NOMO-1 treated with DMSO at 0.1 percent for 48 hours (cell line): ENCODE data around the gene PRDM13.
"Not testable (repeated sequence)": the region's sequence is repeated elsewhere in the genome, so short reads cannot be mapped to it uniquely, and the experiment has no call there.

Source experiments
- DNase-seq: peaks from one replicate; lab custom pipeline; 2025; ENCODE audit not compliant: unreplicated experiment; lab: John Stamatoyannopoulos, UW

The PRDM13 gene

DNA sequence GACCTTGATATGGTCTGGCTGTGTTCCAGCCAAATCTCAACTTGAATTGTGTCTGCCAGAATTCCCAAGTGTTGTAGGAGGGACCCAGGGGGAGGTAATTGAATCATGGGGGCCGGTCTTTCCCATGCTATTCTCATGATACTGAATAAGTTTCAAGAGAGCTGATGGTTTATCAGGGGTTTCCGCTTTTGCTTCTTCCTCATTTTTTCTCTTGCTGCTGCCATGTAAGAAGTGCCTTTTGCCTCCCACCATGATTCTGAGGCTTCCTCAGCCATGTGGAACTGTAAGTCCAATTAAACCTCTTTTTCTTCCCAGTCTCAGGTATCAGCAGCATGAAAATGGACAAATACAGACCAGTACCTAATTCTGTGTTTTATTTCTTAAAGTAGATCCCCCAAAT, 15.4 kb downstream of the PRDM13 start:
- not testable (repeated sequence) for DNase-seq

DNA sequence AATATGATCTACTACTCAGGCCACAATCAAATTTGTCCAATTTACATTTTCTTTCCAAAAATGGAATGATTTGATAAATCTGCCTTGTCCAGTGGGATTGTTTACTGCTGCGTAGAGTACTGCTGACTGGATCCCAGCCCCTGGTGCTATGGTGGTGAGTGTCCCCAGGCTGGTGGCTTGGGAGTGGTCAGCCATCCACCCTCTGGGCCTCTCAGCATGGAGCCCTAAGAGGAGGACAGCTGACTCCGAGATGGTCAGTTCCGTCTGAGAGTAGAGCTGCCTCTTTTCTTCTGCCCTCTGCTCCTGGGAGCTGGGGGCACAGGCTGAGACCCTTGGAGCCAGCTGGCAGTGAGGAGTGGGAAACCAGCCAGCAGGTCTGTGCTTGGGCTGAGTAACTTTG, 22.7 kb downstream of the PRDM13 start:
- DNase-seq = no peak

DNA sequence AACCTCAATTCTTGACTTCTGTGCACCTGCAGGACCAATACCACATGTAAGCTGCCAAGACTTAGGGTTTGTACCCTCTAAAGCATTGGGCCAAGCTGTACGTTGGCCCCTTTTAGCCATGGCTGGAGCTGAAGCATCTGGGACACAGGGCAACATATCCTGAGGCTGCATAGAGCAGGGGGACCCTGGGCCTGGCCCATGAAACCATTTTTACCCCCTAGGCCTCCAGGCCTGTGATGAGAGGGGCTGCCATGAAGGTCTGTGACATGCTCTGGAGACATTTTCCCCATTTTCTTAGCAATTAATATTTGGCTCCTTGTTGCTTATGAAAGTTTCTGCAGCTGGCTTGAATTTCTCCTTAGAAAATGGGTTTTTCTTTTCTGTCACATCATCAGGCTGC, 31.0 kb downstream of the PRDM13 start:
- DNase-seq = no peak

DNA sequence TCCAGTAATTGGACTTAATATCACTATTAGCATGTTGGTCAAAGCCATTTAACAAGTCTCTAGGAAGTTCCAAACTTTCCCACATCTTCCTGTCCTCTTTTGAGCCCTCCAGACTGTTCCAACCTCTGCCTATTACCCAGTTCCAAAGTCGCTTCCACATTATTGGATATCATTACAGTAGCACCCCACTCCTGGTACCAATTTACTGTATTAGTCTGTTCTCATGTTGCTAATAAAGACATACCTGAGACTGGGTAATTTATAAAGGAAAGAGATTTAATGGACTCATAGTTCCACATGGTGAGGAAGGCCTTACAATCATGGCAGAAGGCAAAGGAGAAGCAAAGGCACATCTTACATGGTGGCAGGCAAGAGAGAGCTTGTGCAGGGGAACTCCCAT, 31.7 kb downstream of the PRDM13 start:
- not testable (repeated sequence) for DNase-seq

DNA sequence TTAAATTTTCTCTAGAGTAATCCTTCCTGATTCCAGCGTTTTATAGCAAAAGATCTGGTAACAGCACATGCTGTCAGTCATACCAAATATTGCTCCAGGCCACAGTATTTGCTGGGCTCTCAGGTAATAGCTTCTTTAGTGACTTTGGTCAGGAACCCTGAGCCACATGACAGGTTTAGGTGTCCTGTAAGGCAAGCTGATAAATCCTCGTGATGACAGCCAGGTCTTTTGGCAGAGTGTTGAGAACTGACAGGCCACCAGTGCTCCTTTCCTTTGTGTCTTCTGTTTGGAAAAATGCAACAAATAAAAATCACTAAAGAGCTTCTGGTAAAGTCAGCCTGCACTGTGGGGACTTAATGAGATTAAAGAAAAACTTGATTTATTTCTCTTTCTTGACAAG, 34.6 kb downstream of the PRDM13 start:
- DNase-seq = no peak

DNA sequence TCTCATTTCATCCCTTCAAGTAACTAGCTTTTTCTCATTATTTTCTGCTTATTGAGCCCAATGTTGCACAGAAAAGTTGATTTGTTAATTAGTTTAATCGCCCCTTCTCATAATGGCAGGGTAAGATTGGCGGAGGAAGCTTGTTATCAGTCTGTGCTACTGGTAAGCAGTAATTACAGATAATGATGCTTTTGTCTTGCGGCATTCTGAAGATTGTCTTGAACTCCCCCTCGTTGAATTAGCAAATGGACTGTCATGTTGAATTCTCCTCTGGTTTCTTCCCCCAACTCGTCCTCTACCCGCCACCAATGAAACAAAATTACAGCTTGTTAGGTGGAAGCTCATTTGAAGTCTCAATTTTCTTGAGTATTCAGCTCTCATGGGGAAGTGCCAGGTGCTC, 39.4 kb downstream of the PRDM13 start:
- DNase-seq = no peak

DNA sequence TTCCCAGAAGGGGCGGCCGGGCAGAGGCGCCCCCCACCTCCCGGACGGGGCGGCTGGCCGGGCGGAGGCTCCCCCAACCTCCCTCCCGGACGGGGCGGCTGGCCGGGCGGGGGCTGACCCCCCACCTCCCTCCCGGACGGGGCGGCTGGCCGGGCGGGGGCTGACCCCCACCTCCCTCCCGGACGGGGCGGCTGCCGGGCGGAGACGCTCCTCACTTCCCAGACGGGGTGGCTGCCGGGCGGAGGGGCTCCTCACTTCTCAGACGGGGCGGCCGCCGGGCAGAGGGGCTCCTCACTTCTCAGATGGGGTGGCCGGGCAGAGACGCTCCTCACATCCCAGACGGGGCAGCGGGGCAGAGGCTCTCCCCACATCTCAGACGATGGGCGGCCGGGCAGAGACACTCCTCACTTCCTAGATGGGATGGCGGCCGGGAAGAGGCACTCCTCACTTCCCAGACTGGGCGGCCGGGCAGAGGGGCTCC, 43.5 kb downstream of the PRDM13 start:
- not testable (repeated sequence) for DNase-seq

DNA sequence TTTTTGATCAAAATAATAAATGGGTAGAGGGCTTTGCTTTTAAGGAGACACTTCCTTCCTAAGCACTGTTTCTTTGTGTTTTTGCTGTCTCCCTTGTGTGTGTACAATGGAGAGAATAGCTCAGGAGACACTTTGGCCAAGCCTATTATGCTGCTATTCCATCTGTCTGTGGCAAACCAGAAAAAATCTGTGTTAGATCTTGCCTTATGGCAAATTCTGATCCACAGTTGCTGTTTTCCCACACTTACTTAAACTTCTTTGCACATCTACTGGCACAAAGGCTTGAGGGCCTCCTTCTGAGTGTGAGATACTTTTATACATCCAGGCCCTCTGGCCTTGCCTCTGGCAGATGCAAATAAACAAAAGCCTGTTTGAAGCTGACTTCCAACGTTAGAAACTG, 53.6 kb downstream of the PRDM13 start:
- no peak for DNase-seq

DNA sequence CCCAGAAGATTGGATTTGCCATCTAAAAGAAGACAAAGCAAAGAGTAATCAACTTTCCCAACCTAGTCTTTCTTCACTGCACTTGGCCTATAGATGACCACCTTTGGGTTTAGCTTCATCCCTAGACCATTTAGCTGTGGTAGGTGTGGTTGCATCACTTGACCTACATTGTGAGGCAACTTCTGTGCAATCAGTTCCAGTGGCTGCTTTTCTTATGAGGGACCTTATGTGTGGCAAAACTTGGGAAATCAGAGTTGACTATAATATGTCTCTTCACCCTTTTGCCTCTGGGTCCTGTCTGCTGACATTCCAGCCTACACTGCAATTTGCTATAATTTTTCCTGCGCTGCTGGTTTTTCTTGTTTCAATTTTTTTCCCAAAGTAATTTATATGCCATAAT, 55.2 kb downstream of the PRDM13 start:
- DNase-seq = no peak

DNA sequence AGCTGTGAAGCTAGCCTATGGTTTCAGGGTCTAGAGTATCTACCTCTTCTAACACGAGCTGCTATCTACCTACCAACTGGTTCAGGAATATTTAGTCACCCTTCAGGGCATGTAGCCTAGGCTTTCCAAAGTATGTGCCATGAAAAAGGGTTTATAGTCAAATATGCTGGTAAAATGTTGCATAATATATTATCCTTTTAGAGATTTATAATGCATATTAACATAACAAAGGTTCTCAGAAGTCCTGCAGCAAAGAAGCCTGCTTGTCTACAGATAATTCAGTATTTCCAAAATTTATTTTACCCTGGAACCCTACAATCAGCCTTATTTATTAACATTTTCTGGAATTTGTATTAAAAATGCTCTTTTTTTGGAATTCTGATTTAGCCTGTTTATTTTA, 56.0 kb downstream of the PRDM13 start:
- no peak for DNase-seq
